ENCODE measurements around the gene SH3YL1.

DNA sequence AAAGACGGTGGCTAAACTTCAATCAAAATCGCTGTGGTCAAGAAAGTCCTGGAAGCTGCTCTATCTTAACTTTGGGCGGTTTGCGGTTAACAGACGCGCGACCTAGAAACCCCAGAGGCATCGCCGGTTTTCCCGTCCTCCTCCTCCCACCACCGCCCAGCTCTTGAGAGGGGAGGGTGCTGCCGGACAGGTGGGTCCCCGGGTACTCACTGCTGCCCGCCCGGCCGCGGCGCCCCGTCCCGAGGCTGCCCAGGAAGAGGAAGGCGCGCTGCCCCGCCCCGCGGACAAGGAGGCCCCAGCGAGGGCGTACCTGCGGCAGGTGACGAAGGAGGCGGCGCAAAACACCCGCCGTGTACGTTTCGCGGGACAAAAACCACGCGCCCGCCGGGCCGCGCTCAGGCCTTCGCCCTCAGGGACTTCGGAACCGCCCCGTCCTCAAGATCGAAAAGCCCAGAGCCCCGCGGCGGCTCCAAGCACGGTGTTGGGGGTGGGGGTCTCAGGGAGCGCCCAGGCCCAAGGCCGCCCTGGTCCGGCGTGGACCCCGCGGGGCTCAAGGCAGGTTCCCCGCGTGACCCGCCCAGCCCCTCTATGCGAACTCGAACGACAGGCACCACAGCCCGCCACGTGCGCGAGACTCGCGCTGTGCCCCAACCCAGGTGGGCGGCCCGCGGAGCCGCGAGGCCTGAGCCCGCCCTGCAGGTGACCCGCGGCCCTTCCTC, at the start of gene SH3YL1:
- TF ChIP-seq, protein P1, sequence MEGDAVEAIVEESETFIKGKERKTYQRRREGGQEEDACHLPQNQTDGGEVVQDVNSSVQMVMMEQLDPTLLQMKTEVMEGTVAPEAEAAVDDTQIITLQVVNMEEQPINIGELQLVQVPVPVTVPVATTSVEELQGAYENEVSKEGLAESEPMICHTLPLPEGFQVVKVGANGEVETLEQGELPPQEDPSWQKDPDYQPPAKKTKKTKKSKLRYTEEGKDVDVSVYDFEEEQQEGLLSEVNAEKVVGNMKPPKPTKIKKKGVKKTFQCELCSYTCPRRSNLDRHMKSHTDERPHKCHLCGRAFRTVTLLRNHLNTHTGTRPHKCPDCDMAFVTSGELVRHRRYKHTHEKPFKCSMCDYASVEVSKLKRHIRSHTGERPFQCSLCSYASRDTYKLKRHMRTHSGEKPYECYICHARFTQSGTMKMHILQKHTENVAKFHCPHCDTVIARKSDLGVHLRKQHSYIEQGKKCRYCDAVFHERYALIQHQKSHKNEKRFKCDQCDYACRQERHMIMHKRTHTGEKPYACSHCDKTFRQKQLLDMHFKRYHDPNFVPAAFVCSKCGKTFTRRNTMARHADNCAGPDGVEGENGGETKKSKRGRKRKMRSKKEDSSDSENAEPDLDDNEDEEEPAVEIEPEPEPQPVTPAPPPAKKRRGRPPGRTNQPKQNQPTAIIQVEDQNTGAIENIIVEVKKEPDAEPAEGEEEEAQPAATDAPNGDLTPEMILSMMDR (IDR thresholded peaks at IDR 0.05 in 8 of 11, conservative IDR thresholded peaks at IDR 0.05 in 3 of 11): no peak
- TF ChIP-seq POLR2A (IDR thresholded peaks at IDR 0.05): no peak
- peak in 2 of 3 donors; percentile 46 to 70 for TF ChIP-seq POLR2AphosphoS5 (IDR thresholded peaks at IDR 0.05)
